Heart left ventricle (tissue), 13 donors: ENCODE results near the gene CFAP65.

Experiments
- CTCF ChIP-seq, 12 donors: fragments of 200-600 bp; sonication (generic) in 4 of 12; IDR thresholded peaks; one replicate each; pipeline versions ENCODE4 v1.5.0 to v1.8.0; 2018 to 2022; ENCODE audit warnings: antibody characterized with exemption in 12 of 12, mild to moderate bottlenecking in 5 of 12
- POLR2A ChIP-seq, 2 donors: fragments of 450-650 bp; IDR thresholded peaks; one replicate each; pipeline ENCODE4 v1.6.1; 2017; ENCODE audit warnings: antibody characterized with exemption in 2 of 2, mild to moderate bottlenecking in 2 of 2, moderate library complexity in 2 of 2
- donor health status: ischemic (EF 13 %, LVEDD 7.1; RV severe dilation, severe dysfunction).
- donor health status: DM: no; HTN: yes; CAD: no.
- donor health status: DM: no; HTN: no; CAD: no.
- donor health status: ischemic (EF 25% LVEDD 6.9; RV normal size, moderate dysfunction).
- donor health status: ischemic (EF 25% LVEDD 5.7; RV mildly dilated, moderate dysfunction).
- donor health status: ischemic (EF 35%, LVEDD 5.7; RV mildly dilated, moderate dysfunction).
- donor health status: nonischemic (EF 11% LVEDD 7.7; RV severe dilation, severe dysfunction).
- donor health status: DM: yes; HTN: yes; CAD: no.
- donor health status: PGD.
- donor health status: ischemic (EF 29% LVEDD 5.4; RV normal size, mild dysfunction).
- donor health status: nonischemic (EF 23%, LVEDD 6.1; RV moderate dilation, normal function).

GRCh38 chr2:218979846-218980734 lies 61.2 kb downstream of the CFAP65 start:
- TF ChIP-seq CTCF (IDR thresholded peaks at IDR 0.05) (peak; percentile 80 to 93 (median 90)), POLR2A (IDR thresholded peaks at IDR 0.05) (no peak)
